NCI-H82 treated with DMSO at 0.1 percent for 48 hours (cell line): ENCODE data around the gene GPR31.
"Not testable (repeated sequence)": the region's sequence is repeated elsewhere in the genome, so short reads cannot be mapped to it uniquely, and the experiment has no call there.

ENCODE experiments used
- DNase-seq: peaks from one replicate; lab custom pipeline; 2025; ENCODE audit not compliant: unreplicated experiment; lab: John Stamatoyannopoulos, UW

The GPR31 gene, protein sequence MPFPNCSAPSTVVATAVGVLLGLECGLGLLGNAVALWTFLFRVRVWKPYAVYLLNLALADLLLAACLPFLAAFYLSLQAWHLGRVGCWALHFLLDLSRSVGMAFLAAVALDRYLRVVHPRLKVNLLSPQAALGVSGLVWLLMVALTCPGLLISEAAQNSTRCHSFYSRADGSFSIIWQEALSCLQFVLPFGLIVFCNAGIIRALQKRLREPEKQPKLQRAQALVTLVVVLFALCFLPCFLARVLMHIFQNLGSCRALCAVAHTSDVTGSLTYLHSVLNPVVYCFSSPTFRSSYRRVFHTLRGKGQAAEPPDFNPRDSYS

GRCh38 chr6:167157863-167158262 is at the start of gene GPR31:
Gene GPR31, minus strand, starts transcription at chr6:167157980. Its CDS starts 149 bp downstream, at chr6:167157831.
- no peak for DNase-seq

DNA sequence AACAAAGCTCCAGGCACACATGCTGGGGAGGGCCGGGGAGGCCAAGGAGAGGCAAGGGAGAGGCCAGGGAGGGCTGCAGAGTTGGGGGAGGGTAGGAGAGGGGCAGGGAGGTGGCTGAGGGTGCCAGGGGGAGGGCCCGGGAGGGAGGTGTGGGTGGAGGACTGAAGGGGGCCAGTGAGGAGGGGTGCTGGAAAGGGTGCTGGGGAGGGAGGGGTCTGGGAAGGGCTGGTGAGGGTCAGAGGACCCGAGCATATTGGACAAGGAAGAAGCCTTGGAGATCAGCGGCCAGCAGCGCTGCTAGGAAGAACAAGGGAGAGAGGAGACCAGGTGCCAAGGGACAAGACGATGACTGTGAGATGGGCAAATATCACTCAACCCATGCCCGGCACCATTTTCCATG is 49.7 kb upstream of the GPR31 start:
- no peak for DNase-seq

GRCh38 chr6:167205316-167205715 is 47.5 kb upstream of the GPR31 start:
- not testable (repeated sequence) for DNase-seq

GRCh38 chr6:167204059-167204348 is 46.2 kb upstream of the GPR31 start:
- not testable (repeated sequence) for DNase-seq

GRCh38 chr6:167203261-167204058 is 45.7 kb upstream of the GPR31 start:
- DNase-seq, result not testable (repeated sequence)

GRCh38 chr6:167202613-167203012 is 44.8 kb upstream of the GPR31 start:
- DNase-seq, result not testable (repeated sequence)

DNA sequence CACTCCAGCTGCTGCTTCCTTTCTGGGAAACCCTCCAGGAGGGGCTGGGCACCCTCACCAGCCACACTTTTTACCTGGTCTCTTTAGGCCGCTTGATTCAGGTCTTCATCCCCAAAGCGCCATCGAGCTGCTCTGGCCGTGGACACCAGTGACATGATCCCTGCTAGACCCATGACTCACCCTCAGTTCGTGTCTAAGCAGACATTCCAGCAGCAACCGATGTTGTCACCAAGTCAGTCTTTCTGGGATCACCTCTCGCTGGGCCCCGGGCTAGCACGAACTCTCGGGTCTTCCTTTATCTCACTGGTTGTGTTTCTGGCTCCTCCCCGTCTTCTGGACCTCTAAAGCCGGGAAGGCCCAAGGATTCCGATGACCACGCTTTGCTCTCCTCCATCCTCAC is 43.0 kb upstream of the GPR31 start:
- DNase-seq, result no peak

DNA sequence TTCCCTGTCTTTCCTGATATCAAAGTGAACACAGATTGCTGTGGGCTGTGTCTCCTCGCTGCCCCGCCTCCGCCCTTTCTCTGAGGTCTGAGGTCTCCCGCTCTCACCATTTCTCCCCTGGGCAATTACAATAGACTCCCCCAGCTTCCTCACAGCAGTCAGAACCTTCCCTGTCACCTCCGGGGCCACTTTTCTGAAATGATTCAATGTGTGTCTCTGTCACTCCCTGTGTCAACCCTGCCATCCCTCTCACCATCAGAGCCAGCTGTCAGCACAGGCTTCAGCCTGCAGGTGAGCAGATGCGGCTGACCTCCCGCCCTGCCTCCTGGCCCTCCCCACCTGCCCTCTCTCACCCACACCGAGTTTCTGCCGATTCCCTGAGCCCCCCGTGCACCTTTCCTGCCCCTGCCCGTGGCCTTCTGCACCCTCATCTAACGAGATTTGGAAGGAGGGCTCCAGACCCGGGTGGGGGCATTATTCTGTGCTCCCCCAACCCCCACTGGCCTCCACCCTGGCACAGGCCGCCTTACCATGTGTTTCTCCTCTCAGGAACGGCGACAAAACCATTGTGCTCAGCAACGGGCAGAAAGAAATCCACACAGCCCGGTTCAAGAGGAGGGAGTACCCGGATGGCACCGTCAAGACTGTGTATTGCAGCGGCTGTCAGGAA is 38.3 kb upstream of the GPR31 start:
- not testable (repeated sequence) for DNase-seq

- DNase-seq, result not testable (repeated sequence)
Observed at GRCh38 chr6:167193515-167194125, 35.8 kb upstream of the GPR31 start.

GRCh38 chr6:167191043-167191583 is 33.3 kb upstream of the GPR31 start:
- DNase-seq, result not testable (repeated sequence)

DNA sequence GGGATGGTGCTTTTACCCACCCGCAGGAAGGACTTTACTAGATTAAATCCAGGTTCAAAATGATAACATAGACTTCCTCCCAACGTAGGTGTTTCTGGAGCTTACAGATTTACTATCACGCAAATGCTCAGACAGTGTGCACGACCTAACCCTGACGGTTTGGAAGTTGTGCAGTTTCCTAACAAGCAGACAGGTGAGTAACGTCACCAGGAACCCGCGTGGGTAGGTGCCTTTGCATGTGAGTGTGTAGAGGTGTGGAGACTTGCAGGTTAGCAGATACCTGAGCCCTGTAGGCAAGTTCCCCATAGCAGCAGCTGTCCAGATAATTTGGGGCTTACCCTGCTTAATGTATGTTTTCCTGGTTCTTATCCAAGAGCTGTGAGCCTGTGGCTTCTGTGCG is 29.5 kb upstream of the GPR31 start:
- DNase-seq, result not testable (repeated sequence)

DNA sequence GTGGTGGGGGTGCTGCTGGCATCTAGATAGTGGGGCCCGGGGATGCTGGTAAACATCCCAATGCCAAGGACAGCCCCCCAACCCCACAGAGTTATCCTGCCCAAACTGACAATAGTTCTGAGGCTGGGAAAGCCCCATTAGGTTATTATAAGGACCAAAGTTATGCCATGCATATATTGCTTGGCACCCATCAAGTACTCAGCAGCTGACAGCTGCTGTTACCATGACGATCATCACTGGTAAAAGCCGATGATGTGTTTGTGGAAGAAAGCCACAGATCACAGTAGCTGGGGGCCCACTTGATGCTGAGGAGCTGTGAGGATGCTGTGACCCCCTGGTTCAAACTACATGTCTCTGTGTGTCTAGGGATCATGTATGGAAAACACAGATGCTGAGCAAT is 27.3 kb upstream of the GPR31 start:
- not testable (repeated sequence) for DNase-seq

- DNase-seq, result not testable (repeated sequence)
Observed at GRCh38 chr6:167182913-167183314, 25.1 kb upstream of the GPR31 start.

- DNase-seq, result not testable (repeated sequence)
Observed at GRCh38 chr6:167181351-167181750, 23.6 kb upstream of the GPR31 start.

DNA sequence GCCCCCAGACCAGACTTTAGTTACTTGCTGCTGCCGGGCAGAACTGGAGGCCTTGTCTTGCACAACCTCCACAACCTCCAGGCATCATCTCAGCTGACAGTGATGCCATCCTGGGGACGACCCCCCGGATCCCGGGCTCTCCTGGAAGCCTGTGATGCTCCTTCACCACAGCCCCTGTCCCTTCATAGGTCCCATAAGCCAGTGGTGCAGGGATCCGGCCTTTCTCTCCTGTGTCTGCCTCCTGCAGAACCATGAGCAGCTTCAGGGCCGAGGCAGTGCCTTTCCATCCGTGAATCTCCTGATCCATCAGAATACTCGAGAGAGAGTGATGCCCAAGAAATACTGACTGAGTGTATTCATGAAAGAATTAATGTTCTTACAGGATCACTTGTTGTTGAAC is 22.3 kb upstream of the GPR31 start:
- DNase-seq, result not testable (repeated sequence)

DNA sequence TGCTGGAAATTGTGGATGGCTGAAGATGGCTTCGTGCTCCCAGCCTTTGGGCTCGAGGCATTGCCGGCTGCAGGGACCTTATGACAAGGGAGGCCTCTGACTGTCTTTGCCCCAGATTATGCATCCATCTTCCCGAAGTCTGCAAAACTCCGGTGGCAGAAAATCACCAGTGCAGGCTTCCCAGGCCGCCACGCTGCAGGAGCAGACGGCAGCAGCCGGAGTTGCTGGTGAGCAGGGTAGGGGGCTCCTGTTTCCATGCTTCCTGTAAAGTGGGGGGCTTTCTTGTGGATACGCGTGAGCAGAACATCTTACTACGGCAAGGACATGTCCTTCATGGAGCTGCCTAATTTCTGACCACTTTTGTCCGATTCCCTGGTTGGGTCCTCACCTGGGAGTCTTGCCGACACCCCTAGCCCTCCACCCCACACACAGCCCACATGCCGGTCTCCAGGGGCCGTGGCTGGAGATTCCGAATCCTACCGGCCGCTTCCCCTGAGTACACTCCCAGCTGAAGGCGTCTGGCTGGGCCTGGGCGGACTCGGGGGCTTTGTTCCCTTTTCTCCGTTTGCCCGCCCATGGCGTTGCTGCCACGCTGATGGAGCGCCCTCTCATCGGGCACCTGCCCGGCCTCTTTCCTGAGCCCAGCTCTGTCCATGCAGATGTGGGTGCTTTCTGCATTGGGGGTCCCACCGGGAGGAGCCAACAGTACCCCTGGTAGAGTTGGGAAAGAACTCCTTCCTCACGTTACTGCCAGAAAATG is 21.3 kb upstream of the GPR31 start:
- DNase-seq, result not testable (repeated sequence)

DNA sequence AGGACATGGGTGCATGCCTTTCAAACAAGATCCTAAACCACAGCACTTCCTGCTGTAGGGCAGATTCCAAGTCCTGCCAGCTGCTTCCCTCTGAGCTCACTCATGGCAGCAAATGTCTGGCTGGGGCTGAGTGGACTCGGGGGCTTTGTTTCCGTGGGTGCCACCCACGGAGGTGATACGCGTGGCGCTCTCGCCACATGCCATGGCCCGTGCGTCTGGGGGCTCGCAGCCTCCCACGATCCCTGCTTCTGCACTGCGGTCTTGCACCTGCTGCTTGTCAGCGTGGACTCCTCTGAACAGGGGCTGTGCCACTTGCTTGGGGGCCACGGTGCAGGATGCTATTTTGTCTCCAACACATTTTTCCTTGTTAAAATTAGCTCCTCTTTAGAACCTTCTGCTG is 19.5 kb upstream of the GPR31 start:
- not testable (repeated sequence) for DNase-seq

GRCh38 chr6:167172011-167172410 is 14.2 kb upstream of the GPR31 start:
- not testable (repeated sequence) for DNase-seq

DNA sequence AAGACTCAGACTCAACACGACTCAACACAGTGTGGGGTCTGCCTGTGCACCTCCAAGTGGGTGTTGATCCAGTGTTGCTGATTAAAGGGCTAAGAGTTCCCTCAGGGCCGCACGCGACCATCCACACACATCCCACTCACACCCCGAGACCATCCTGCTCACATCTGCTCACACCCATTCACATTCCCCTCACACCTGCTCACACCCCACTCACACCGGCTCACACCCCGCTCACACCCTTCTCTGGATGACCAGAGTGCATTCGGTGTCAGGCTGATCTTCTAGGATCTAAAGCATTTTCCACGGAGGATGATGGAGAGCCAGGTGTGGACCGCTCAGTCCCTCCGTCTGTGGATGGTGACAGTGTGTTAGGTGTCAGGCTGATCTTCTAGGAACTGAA is 13.5 kb upstream of the GPR31 start:
- DNase-seq, result not testable (repeated sequence)

DNA sequence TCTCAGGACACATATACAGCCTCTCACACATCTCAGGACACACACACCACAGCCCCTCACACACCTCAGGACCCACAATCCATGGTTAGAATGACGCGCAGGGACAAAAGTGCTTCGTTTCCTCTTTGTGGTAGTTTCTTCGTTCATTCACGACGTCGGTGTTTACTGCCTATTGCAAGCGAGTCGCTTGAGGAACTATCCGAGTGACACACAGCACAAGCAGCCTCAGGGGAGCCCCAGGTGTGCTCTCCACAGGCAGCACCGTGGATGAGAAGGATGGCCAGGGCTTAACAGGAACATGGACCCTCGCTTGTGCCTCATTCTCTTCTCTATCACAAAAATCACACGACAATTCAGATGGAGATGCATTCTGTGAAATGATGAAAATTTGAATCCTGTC is 12.1 kb upstream of the GPR31 start:
- DNase-seq, result not testable (repeated sequence)
